ENCODE results near the gene MAP3K2.
"Not testable (repeated sequence)": the region's sequence is repeated elsewhere in the genome, so short reads cannot be mapped to it uniquely, and the experiment has no call there.

The MAP3K2 gene

GRCh38 chr2:127415593-127416505, 28.1 kb upstream of the MAP3K2 start:
- H3K36me3 Mint-ChIP-seq = no peaks in the 10 kb centered on the region
- peaks cover 3% of the 10 kb centered on the region for H3K9me3 Mint-ChIP-seq
- ATAC-seq (ENCODE audit: low read depth) = peak; percentile 88
- peak overlapping the region; percentile 45 for H3K27ac Mint-ChIP-seq
- peak; percentile 79 to 81 for DNase-seq (ENCODE audit: low spot score in 2 of 2)
- peak overlapping the region; percentile 83 for H3K4me3 Mint-ChIP-seq
- no peaks in the 10 kb centered on the region for H3K27me3 Mint-ChIP-seq
- peaks cover 31% of the 10 kb centered on the region for H3K4me1 Mint-ChIP-seq

GRCh38 chr2:127414638-127415592, 27.1 kb upstream of the MAP3K2 start:
- ATAC-seq (ENCODE audit: low read depth) (no peak), DNase-seq (ENCODE audit: low spot score in 2 of 2) (no peak)
- no peaks in the 10 kb centered on the region for H3K36me3 Mint-ChIP-seq
- H3K4me3 Mint-ChIP-seq = peak overlapping the region; percentile 3
- no peak overlapping the region for H3K27ac Mint-ChIP-seq
- H3K27me3 Mint-ChIP-seq = no peaks in the 10 kb centered on the region
- H3K9me3 Mint-ChIP-seq = peaks cover 3% of the 10 kb centered on the region
- H3K4me1 Mint-ChIP-seq = peaks cover 35% of the 10 kb centered on the region

GRCh38 chr2:127413782-127414637, 26.2 kb upstream of the MAP3K2 start:
- Mint-ChIP-seq H3K36me3 (no peaks in the 10 kb centered on the region), H3K4me1 (peaks cover 35% of the 10 kb centered on the region), H3K4me3 (peak overlapping the region; percentile 24), H3K27ac (peak overlapping the region; percentile 48), H3K27me3 (no peaks in the 10 kb centered on the region), H3K9me3 (peaks cover 3% of the 10 kb centered on the region)
- DNase-seq (ENCODE audit: low spot score in 2 of 2) = no peak
- no peak for ATAC-seq (ENCODE audit: low read depth)

GRCh38 chr2:127413200-127413599, 25.4 kb upstream of the MAP3K2 start:
- ATAC-seq (ENCODE audit: low read depth) (no peak), DNase-seq (ENCODE audit: low spot score in 2 of 2) (no peak)
- H3K36me3 Mint-ChIP-seq = no peaks in the 10 kb centered on the region
- peaks cover 35% of the 10 kb centered on the region for H3K4me1 Mint-ChIP-seq
- H3K4me3 Mint-ChIP-seq = no peak overlapping the region
- peak overlapping the region; percentile 48 for H3K27ac Mint-ChIP-seq
- no peaks in the 10 kb centered on the region for H3K27me3 Mint-ChIP-seq
- H3K9me3 Mint-ChIP-seq = peaks cover 3% of the 10 kb centered on the region

GRCh38 chr2:127411653-127412369, 24.0 kb upstream of the MAP3K2 start:
- no peaks in the 10 kb centered on the region for H3K27me3 Mint-ChIP-seq
- H3K27ac Mint-ChIP-seq = peak overlapping the region; percentile 22
- H3K4me1 Mint-ChIP-seq = peaks cover 31% of the 10 kb centered on the region
- ATAC-seq (ENCODE audit: low read depth) (no peak), DNase-seq (ENCODE audit: low spot score in 2 of 2) (no peak)
- peak overlapping the region; percentile 39 for H3K4me3 Mint-ChIP-seq
- H3K36me3 Mint-ChIP-seq = no peaks in the 10 kb centered on the region
- peaks cover 3% of the 10 kb centered on the region for H3K9me3 Mint-ChIP-seq

GRCh38 chr2:127410871-127411652, 23.3 kb upstream of the MAP3K2 start:
- peak overlapping the region; percentile 39 for H3K4me3 Mint-ChIP-seq
- H3K4me1 Mint-ChIP-seq = peaks cover 23% of the 10 kb centered on the region
- H3K9me3 Mint-ChIP-seq = peaks cover 3% of the 10 kb centered on the region
- H3K27me3 Mint-ChIP-seq = no peaks in the 10 kb centered on the region
- peak overlapping the region; percentile 22 for H3K27ac Mint-ChIP-seq
- no peak for DNase-seq (ENCODE audit: low spot score in 2 of 2)
- no peaks in the 10 kb centered on the region for H3K36me3 Mint-ChIP-seq
- ATAC-seq (ENCODE audit: low read depth) = no peak

- not testable (repeated sequence) for H3K4me3 Mint-ChIP-seq; H3K36me3 Mint-ChIP-seq; ATAC-seq (ENCODE audit: low read depth); H3K27ac Mint-ChIP-seq; H3K27me3 Mint-ChIP-seq; DNase-seq (ENCODE audit: low spot score in 2 of 2); H3K9me3 Mint-ChIP-seq
- H3K4me1 Mint-ChIP-seq = peaks cover 26% of the 10 kb centered on the region
Measured at GRCh38 chr2:127409716-127410115, 21.9 kb upstream of the MAP3K2 start.

- Mint-ChIP-seq H3K36me3 (no peaks in the 10 kb centered on the region), H3K9me3 (peaks cover 3% of the 10 kb centered on the region), H3K27ac (no peak overlapping the region), H3K27me3 (no peaks in the 10 kb centered on the region), H3K4me1 (peaks cover 29% of the 10 kb centered on the region), H3K4me3 (peak overlapping the region; percentile 75)
- DNase-seq (ENCODE audit: low spot score in 2 of 2) (no peak), ATAC-seq (ENCODE audit: low read depth) (no peak)
Measured at GRCh38 chr2:127408807-127409099, 21.0 kb upstream of the MAP3K2 start.

GRCh38 chr2:127408004-127408806, 20.4 kb upstream of the MAP3K2 start:
- Mint-ChIP-seq H3K27me3 (no peaks in the 10 kb centered on the region), H3K27ac (no peak overlapping the region), H3K4me3 (peak overlapping the region; percentile 78), H3K36me3 (no peaks in the 10 kb centered on the region), H3K4me1 (peaks cover 30% of the 10 kb centered on the region), H3K9me3 (peaks cover 3% of the 10 kb centered on the region)
- ATAC-seq (ENCODE audit: low read depth) = peak; percentile 86
- DNase-seq (ENCODE audit: low spot score in 2 of 2) = peak; percentile 60 to 70

GRCh38 chr2:127407661-127408003, 19.9 kb upstream of the MAP3K2 start:
- no peaks in the 10 kb centered on the region for H3K27me3 Mint-ChIP-seq
- DNase-seq (ENCODE audit: low spot score in 2 of 2) = no peak
- H3K4me1 Mint-ChIP-seq = peaks cover 30% of the 10 kb centered on the region
- peak overlapping the region; percentile 78 for H3K4me3 Mint-ChIP-seq
- ATAC-seq (ENCODE audit: low read depth) = peak; percentile 7
- no peaks in the 10 kb centered on the region for H3K36me3 Mint-ChIP-seq
- no peak overlapping the region for H3K27ac Mint-ChIP-seq
- H3K9me3 Mint-ChIP-seq = no peaks in the 10 kb centered on the region

- ATAC-seq (ENCODE audit: low read depth) (no peak), DNase-seq (ENCODE audit: low spot score in 2 of 2) (no peak)
- Mint-ChIP-seq H3K4me3 (peak overlapping the region; percentile 78), H3K9me3 (no peaks in the 10 kb centered on the region), H3K27me3 (no peaks in the 10 kb centered on the region), H3K27ac (no peak overlapping the region), H3K4me1 (peaks cover 31% of the 10 kb centered on the region), H3K36me3 (no peaks in the 10 kb centered on the region)
Measured at GRCh38 chr2:127407091-127407490, 19.3 kb upstream of the MAP3K2 start.

GRCh38 chr2:127406454-127406853, 18.7 kb upstream of the MAP3K2 start:
- Mint-ChIP-seq H3K27me3 (no peaks in the 10 kb centered on the region), H3K4me3 (peak overlapping the region; percentile 63), H3K4me1 (peaks cover 27% of the 10 kb centered on the region), H3K27ac (no peak overlapping the region), H3K36me3 (no peaks in the 10 kb centered on the region), H3K9me3 (no peaks in the 10 kb centered on the region)
- DNase-seq (ENCODE audit: low spot score in 2 of 2) (no peak), ATAC-seq (ENCODE audit: low read depth) (no peak)
